GM18511 (cell line): ENCODE data around the gene SAMD14.

ENCODE experiments used
- ATAC-seq: cut with Tn5 transposase; IDR thresholded peaks from one replicate; pipeline ENCODE4 v1.9.1; 2021; ENCODE audit warnings: mild to moderate bottlenecking, moderate library complexity; ENCODE audit not compliant: unreplicated experiment

Gene SAMD14

DNA sequence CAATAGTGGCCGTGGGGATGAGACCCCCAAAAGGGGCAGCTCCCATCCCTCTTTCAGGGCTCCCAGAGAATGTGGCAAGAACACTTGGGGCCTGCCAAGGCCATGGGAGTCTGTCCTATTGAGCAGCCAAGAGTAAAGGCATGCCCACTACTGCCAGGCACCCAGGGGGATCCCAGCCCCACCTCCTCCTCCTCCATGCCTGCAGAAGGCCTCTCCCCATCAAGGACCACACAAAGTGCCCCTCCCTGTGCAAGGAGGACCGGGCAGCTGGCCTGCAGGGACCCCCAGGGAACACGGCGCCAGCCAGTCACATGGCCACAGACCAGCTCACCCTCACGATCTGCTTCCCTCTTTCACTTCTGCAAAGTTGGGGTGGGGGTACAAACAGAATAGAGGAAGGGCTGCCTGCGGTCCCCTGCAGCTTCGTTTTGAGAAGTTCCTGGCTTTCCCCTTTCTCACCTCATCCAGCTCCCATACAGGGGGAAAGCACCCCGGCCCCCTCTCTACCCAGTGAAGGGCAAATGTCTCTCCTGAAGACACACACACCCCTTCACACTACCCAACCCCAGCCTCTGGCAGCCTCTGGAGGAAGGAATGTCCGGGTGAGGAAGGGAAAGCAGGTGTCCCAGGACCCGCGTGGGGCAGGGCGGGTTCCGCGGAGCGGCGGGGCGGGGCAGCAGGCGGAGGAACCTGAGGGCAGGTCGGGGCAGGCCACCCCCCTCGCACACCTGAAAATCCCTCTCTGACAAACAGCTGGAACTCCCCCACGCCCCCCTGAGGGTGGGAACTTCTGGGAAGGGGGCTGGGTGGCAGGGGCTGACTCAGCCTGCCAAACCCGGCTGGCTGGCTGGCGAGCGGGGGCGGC, 18.5 kb upstream of the SAMD14 start:
- ATAC-seq: peak; percentile 43

DNA sequence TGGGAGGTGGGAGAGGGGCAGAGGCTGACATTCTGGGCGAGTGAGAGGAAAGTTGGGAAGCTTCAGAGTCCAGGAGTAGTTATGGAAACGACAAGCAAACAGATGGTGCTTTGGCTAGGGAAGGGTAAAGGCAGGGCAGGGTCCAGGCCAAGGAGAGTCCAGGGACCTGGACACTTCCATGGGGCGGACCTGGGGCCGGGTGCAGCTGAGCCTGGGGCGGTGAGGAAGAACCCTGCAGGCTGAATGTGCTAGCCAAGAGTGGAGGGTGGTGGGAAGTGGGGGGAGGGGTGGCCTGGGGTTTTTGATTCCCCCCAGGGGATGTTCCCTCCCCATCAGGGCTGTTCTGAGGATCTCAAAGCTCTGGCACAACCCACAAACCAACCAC, 17.9 kb upstream of the SAMD14 start:
- no peak for ATAC-seq

DNA sequence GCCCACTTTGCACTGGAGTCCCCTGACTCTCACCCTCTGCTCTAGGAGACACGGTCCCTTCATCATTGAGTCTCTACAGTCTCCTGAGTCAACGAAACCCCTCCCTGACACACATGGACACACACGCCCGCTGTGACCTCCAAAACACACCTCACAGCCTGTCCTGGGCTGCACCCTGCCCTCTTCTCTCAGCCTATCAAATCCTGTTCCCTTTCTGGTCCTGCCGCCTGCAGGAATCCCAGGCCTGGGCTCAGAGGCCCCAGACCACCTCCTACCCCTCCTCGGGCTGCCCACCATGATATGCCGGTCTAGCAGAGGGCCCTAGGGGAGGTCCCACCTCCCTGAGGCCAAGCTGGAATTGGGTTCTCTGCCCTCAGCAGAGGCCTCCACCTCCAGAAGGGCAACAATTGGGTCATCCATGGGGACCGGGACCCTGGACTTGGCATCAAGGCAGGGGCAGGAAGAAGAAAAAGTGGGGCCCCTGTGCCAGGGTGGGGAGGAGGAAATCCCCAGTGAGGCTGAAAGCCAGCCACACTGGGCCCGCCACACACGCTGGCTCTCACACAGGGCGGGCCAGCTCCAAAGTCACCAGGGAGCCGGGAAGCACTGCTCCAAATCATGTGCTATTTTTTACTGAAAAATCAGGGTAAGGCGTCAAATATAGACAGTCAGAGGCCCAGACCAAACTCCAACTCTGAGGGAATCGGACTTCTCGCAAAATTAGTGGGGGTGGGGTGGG, 17.1 kb upstream of the SAMD14 start:
- no peak for ATAC-seq

- ATAC-seq: no peak
Measured at GRCh38 chr17:50146230-50146926, 16.4 kb upstream of the SAMD14 start.

GRCh38 chr17:50145532-50146229, 15.7 kb upstream of the SAMD14 start:
- no peak for ATAC-seq

DNA sequence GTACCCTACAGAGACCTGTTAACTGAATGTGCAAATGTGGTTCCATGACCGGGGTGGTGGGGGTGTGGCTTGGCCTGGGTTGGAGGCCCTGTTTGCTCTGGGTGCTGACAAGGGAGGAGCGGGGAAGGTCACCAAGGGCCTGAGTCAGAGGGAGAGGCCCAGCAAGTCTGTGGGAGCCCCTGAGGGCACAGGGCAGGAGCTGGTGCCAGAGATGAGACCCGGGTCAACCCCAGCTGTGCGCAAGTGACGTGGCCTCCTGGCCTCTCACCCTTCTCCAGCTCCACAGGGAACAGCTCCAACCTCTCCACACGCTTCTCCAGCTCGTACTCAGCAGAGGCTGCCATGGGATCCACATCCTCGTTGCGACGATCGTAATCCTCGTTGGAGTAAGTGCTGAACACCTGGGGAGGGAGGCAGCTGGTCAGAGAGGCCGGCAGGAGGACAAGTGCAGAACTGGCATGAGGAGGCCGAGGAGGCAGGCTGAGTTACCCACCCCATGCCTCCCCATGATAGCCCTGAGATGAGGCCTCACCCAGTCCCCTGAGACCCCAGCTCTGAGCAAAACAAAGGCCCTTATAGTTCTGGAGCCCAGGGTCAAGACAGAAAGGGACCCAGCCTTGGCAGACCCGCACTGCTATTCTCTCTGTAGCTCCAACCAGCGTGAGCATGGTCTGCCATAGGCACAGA, 15.0 kb upstream of the SAMD14 start:
- no peak for ATAC-seq

GRCh38 chr17:50144355-50144754, 14.4 kb upstream of the SAMD14 start:
- no peak for ATAC-seq

DNA sequence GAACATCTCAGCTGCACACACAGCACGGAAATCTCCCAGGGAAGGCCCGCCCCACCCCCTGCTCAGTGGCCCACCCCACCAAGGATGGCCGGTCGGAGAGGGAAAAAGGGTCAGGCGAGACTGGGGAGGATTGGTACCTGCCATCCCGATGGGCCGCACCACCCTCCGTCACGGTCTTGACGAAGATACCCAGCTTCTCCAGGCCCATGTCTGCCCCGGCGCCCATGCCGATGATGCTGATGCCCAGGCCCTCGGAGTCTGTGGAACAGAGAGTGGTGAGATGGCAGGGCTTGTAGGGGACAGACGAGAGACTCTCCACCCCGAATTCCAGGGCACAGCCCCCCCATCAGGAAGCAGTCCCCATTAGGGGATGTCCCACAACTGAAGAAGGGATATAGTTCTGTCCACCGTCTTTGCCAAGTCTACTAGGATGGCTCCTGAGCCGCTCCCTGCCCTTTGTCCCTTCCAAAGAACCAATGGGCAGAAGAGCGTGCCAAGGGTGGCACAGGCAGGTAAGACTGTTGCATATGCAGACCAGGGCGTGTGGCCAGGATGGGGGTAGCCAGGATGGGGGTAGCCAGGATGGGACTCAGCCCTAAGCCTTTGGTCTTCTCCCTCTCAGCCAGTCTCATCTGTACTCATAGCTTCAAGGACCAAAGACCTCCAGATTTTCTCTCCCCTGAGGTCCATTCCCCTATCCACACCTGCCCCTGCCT, 13.7 kb upstream of the SAMD14 start:
- no peak for ATAC-seq

- no peak for ATAC-seq
Measured at GRCh38 chr17:50141745-50142110, 11.8 kb upstream of the SAMD14 start.

DNA sequence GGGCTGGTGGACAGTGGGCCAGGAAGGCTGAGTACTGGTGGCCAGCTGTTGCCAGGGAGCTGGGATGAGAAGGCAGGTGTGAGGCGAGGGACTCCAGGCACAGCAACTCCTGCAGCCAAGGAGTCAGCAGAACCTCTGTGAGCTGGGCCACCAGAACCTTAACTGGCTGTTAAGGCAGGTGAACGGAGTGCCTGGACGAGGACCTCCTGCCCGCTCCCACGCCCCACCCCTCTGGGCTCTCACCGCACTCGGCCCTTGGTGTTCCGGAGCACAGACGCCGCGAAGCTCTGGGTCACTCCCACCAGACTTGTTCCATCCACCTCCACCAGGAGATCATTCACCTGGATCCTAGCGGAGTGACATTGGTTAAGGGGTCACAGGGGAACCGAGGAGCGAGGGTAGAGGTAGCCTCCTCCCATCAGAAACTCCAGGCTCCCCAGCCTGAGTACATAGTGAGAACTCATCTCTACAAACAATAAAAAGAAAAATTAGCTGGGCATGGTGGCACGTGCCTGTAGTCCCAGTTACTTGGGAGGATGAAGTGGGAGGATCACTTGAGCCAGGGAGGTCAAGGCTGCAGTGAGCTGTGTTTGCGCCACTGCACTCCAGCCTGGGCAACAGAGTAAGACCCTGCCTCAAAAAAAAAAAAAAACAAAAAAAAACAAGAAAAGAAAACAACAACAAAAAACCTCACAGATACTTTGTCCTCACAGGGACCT, 11.2 kb upstream of the SAMD14 start:
- no peak for ATAC-seq

DNA sequence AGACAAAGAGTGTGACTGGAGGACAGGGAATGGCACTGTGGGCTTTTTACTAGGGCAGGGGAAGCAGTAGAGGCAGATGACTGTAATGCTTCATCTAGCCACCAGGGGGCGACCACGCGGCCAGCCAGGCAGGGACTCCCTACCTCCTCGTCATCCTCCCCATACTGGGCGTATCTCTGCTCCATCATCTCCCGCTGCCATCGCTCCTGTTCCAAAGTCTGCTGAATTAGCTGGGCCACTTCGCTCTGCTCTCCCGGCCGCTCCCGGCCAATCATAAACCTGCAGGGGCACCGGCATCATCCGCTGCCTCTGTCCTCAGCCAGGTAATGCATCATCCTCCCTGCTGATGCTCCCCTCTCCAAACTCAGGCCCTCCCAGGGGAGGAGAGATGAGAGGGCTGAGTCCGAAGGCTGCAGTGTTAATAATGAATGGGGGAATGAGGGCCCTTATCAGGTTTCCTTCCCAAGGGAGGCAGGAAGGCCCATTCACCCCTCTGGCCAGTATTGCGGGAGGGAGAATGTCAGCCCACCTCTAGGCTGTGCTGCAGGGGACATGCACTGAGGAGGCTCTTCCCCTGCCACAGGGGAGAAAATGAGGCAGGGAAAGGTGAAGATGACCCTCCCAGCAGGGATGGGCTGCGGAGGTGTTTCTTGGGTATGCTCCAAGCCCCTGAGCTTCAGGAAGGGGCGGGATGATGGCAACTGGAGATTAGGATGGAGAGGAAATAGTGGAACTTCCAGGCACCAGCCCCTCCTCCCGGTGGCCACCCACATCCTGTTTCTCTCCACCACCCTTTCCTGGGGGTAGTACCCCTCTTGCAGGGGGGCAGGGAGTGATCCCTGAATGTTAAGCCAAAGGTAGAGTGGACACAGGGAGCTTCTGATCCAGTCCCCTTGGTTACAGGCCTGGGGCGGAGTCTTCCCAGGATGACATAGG, 10.3 kb upstream of the SAMD14 start:
- ATAC-seq: no peak

GRCh38 chr17:50139185-50139783, 9.3 kb upstream of the SAMD14 start:
- no peak for ATAC-seq

DNA sequence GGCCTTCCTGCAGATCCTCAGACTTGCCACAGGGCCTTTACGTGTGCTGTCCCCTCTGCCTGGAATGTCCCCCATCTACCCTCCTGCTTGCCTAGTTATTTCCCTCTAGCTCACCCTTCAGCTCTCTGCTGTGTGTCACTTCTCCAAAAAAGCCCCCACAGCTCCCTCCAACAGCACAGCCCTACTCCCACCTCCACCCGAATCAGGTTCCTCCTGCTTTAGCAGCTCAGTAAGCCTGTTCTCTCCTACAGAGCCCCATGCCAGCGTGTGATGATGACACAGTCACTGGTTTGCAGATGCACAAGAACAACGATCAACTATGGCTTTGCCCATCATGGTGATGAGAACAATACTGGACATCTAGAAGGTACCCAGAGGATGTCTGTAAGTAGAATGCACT, 7.1 kb upstream of the SAMD14 start:
- no peak for ATAC-seq

DNA sequence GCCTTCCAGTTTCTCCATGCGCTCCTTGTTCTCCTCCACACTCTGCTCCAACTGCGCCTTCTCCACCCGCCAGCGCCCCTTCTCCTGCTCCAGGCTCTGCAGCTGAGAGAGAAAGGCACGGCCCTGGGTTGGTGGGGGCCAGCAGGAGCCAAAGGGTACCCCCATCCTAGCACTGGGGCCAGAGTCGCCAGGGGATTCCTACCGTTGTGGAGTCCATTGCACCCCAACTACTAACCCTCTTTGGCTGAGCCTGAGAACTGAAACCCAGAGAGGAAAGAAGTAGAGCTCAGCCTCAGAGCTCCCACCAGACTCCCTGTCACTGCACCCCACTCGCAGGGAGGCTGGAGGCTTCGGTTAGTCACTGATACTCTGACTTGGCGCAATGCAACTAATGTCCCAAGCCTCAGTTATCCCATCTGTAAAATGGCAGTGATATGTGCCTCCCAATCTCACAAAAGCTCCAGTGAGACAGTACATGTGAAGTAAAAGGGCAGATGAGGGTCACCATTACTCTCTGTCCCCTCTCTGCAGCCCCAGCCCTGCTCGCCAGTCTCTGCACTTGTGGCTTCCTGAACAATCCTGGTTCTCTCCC, 6.2 kb upstream of the SAMD14 start:
- no peak for ATAC-seq

GRCh38 chr17:50135316-50136095, 5.5 kb upstream of the SAMD14 start:
- ATAC-seq: no peak

DNA sequence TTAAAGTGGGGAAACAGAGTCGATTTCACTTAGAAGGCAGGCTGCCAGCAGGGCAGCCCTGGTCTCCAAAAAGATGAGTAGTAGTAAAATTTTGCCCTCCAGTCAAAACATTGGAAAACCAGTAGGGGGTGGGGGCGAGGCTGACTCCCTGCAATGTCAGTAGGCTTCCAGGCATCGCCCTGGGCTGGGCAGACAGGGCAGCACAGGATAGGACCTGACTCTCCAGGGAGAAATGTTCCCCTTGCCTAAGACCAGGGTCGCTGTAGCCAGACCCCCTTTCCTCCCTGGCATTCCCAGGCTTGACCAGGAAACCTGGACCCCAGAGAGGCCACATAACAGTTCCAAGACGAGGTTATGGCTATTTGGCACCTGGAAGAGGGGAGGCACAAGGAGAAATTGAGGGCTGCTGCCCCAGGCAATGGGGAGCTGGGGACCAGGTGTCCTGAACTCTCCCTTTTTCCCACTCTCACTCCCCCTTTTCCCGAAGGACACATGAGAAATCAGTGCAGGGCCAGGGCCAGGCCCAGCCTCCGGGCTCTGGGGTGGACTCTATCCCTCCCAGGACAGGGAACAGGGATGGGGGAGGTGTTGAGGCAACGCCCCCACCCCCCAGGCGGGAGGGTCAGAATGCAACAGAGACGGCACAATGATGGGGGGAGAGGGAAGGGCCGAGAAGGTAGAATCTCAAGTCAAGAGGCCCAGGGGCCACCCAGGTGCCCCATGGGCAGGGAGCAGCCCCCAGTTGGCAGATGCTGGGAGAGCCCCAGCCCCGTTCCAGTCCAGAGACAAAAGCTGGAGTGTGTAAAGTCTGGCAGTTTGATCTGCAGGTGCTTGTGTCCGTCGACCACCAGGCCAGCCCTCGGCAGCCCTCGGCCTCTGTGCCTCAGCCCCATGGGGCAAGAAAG, 4.5 kb upstream of the SAMD14 start:
- ATAC-seq: no peak
